A549 (cell line): ENCODE data around the gene CDHR1.

ENCODE experiments used
- ESRRA ChIP-seq: fragments of 150-350 bp; IDR thresholded peaks from 2 replicates; pipeline ENCODE4 v1.6.1; 2014; ENCODE audit warnings: mild to moderate bottlenecking, low read length, borderline replicate concordance
- KDM1A ChIP-seq: fragments of 200-600 bp; sonication (generic); IDR thresholded peaks from 2 replicates; pipeline ENCODE4 v1.6.1; 2016; ENCODE audit warnings: low read depth, mild to moderate bottlenecking
- MAZ ChIP-seq: fragments of 150-350 bp; IDR thresholded peaks from 2 replicates; pipeline ENCODE4 v1.6.1; 2014; ENCODE audit warnings: antibody characterized with exemption, low read depth, low read length, borderline replicate concordance
- MYC ChIP-seq: IDR thresholded peaks from 2 replicates; pipeline ENCODE4 v1.6.1; 2012; ENCODE audit warnings: mild to moderate bottlenecking, inconsistent platforms, low read length, improper control_type of control experiment, borderline replicate concordance
- NFE2L2 ChIP-seq: fragments of 150-350 bp; conservative IDR thresholded peaks from 2 replicates; pipeline ENCODE4 v1.6.1; 2014; ENCODE audit warnings: low read length
- POLR2A ChIP-seq: IDR thresholded peaks from 2 replicates; pipeline ENCODE4 v1.6.1; 2012; ENCODE audit warnings: mild to moderate bottlenecking, low read length
- RNF2 ChIP-seq: fragments of 200-600 bp; sonication (generic); IDR thresholded peaks from 2 replicates; pipeline ENCODE4 v1.6.1; 2016; ENCODE audit warnings: low read depth, mild to moderate bottlenecking, antibody characterized with exemption, moderate library complexity, borderline replicate concordance
- TP53 ChIP-seq: fragments of 250-450 bp; sonication (Bioruptor Pico); IDR thresholded peaks from 2 replicates; pipeline ENCODE4 v1.5.0; 2021; ENCODE audit warnings: mild to moderate bottlenecking, moderate library complexity
- TF ChIP-seq, protein P1 (sequence below): fragments of >200 bp; sonication (Bioruptor Twin); formaldehyde crosslinking; IDR thresholded peaks from 3 replicates; pipeline ENCODE4 v1.5.1; 2016
- TF ChIP-seq, protein P2 (sequence below): fragments of 450-650 bp; IDR thresholded peaks from 2 replicates; pipeline ENCODE4 v1.6.1; 2014; ENCODE audit warnings: antibody characterized with exemption

DNA sequence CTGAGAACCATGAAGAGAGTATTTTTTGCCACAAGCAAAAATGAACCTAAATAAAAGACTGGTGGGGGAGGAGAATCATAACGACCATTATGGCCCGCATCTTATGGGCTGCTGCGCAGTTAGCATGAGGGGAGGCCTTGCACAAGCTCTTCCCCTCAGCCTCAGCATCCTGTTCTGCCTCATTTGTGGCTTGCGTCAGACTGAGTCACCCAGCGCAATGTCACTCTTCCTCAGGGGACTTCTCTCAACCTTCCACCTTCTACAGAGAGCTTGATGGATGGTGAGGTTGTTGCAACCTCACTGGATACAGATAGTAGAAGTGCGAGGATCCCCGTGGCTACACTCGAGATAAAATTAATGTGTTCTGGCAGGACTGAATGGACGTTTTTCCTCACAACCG lies 37.6 kb upstream of the CDHR1 start:
- TF ChIP-seq, protein P1, sequence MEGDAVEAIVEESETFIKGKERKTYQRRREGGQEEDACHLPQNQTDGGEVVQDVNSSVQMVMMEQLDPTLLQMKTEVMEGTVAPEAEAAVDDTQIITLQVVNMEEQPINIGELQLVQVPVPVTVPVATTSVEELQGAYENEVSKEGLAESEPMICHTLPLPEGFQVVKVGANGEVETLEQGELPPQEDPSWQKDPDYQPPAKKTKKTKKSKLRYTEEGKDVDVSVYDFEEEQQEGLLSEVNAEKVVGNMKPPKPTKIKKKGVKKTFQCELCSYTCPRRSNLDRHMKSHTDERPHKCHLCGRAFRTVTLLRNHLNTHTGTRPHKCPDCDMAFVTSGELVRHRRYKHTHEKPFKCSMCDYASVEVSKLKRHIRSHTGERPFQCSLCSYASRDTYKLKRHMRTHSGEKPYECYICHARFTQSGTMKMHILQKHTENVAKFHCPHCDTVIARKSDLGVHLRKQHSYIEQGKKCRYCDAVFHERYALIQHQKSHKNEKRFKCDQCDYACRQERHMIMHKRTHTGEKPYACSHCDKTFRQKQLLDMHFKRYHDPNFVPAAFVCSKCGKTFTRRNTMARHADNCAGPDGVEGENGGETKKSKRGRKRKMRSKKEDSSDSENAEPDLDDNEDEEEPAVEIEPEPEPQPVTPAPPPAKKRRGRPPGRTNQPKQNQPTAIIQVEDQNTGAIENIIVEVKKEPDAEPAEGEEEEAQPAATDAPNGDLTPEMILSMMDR: no peak
- TF ChIP-seq NFE2L2 (no peak), TP53 (CRISPR knock-in tag) (no peak), MAZ (no peak), MYC (no peak), RNF2 (no peak), POLR2A (no peak), KDM1A (no peak), ESRRA (no peak)
- TF ChIP-seq, protein P2, sequence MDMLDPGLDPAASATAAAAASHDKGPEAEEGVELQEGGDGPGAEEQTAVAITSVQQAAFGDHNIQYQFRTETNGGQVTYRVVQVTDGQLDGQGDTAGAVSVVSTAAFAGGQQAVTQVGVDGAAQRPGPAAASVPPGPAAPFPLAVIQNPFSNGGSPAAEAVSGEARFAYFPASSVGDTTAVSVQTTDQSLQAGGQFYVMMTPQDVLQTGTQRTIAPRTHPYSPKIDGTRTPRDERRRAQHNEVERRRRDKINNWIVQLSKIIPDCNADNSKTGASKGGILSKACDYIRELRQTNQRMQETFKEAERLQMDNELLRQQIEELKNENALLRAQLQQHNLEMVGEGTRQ: no peak
